NOMO-1 treated with dmso at 0.1 percent for 144 hours (cell line): ENCODE data around the gene CACNA2D1.

Experiments used
- DNase-seq: peaks from one replicate; lab custom pipeline; 2025; ENCODE audit not compliant: unreplicated experiment; lab: John Stamatoyannopoulos, UW

Gene CACNA2D1

DNA sequence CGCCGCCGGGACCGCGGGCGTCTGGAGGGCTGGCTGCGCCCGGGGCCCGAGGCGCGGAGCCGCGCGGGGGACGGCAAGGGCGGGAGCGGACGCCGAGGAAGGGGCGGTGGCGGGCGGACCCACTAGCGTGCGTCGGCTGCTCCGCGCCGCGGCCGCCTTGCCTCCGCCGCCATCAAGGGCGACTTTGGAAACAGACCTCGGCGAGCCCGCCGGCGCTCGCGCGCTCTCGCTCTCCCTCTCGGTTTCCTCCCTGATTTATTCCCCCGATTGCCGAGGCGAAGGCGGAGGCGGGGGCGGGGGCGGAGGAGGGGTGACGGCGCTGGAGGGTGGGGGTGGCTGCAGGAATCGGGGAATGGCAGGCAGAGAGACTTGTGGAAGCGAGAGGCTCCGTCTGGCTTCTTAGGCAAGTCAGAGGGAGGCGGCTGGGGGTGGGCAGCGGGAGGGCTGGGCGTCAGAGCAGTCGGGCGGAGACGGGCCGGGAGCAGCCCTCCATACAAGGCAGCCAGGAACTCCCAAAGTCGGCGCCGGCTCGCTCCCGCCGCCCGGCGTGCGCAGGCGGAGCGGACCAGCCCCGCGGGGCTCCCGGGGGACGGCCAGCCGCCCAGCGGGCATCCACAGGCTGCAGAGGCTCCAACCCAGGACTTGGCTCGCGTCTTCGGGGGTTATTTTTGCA lies at the start of gene CACNA2D1:
TSS of gene CACNA2D1 (minus strand) at position 231 of the 673 bp plus-strand sequence.
- DNase-seq: peak; percentile 43

DNA sequence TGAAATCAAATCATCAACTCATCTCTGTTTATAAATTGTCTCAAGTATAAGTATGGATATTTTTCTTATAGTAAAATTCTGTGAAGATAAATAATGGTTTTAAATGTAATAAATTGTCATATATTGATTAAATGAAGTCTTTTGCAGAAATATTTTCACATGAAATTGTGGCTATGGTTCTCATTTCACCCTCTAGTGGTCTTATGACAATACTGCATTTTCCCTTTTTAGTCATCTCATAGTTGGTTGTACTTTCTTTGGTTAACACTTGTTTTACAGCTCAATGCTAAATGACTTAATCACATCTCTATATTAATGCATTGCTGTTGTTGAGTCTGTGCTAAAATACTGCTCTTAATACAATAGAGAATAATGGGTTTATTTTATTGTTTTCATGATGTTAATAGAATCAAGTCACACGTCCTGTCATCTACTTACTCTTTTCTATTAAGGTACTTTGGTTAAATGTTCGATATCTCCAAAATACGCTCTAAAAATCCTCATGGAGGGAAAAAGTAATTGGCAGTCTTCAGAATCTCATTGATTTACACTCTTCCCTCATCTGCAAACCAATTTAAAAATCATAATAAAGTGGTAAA lies 38.0 kb upstream of the CACNA2D1 start:
- DNase-seq: no peak

DNA sequence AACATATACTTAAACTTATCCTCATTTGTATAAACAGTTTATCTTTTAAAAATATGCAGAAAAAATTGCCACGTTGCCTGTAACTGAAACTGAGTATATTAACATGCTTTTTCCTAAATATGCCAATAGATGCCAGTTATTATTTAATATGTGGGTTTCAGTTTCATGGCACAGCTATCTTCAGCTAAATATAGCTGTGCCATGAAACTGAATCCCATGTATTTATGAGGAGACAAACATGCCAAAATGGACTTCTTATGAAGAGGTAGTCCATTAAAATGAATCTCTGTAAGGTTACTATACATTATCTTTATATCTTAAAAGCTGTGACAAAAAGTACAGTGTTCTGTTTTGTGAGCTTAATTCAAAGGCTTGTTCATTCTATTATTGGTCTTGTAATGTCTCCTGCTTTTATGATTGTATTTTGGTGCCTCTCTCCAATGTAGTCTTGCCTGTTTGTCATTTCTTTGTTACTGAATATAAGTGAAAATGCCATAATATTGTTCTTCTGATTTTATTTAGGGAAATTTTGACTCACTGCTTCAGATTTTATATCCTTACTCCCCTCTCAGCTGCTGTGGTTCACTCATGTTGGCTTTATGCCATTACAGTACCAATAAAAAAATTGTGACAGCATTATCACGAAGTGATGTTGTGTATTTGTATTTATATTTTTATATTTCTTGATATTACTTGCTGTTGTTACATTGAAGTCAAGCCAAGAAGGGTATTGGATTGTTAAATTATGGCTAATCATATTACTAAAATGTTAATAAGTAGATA lies 34.3 kb upstream of the CACNA2D1 start:
- DNase-seq: no peak

DNA sequence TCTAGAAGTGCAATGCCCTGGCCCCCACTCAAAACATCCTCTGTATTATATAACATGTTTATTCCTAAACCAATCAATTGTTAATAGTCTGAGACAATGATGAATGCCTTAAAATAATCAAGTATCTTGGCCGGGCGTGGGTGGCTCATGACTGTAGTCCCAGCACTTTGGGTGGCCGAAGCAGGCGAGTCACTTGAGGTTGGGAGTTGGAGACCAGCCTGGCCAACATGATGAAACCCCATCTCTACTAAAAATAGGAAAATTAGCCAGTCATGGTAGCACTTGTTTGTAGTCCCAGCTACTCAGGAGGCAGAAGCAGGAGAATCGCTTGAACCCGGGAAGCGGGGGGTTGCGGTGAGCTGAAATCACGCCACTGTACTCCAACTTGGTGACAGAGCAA lies 29.4 kb upstream of the CACNA2D1 start:
- no peak for DNase-seq

DNA sequence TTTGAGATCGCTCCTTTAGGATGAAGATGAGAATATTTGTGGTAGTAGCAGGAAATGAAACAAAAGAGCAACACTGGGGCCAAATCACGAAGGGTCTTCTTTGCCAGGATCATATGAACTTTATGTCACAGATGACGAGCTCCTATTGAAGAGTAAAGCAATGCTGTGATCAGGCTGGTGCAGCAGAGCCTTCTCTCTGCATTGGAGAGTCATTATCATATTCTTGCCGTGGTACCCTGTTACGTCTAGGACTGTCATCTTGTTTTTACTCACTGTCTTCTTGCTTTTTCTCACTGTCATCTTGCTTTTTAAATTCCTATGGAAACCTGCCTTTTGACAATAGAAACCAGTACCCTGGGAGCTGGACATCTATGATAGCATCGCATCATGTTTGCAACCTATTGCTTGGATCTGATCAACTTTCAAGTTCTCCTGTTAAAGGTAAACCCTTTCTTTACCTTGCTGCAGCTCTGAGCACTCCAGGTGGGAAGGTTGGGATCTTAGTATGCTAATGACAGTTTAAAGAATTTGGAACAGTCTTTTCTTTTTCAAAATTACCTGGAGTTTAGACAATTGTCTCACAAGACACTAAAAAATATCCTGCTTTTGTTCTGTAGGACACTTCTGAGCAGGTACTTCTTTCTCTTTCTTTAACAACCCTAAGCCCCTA lies 27.9 kb upstream of the CACNA2D1 start:
- DNase-seq: no peak

DNA sequence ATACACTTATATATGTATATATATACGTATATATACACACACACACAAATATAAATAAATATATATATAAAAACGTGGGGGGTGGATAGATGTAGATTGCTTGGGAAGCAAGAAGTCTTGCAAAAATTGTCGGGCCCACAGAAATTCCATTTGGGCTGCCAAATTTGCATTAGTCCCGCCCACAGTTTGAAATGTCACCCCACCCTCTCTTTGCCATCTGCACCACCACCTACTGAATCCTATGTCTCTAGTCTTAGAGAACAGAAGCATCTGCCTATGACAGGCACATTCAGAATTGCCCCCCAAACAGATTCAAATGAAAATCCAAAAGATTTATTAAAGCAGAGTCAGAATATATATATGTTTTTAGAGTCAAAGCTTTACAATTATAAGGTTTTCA lies 25.6 kb upstream of the CACNA2D1 start:
- no peak for DNase-seq

DNA sequence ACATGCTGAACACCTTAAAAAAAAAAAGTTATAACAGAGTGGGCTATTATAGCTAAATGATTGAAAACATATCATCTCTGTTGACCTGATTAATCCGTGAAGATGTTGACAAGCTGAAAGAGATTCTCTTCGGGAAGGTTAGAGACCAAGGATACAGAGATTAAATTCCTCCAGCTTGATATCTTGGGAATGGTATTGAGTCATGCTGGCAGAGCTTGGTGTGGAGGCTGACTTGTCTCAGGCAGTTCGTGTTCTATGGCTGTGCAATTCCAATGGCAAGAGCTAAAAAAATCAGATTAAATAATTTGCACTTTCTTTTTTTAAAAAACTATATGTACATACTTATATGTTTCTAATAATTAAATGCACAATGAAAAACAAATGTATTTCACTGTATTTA lies 24.9 kb upstream of the CACNA2D1 start:
- DNase-seq: no peak

DNA sequence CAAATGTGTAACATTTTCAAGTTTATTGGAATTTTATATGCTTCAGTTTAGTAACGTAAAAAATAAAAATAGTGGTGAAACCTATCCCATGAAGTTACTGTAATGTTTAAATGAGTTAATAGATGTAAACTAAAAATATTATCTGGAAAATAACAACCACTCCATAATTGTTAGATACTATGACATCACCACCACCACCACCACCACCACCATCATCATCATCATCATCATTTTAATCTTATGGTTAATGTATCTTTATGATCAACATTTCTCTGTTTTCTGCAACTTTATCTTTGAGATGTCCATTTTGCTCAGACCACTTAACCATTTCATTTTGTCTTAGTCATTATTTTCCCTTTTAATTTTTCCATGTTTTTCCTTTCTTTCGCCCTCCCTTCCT lies 23.4 kb upstream of the CACNA2D1 start:
- no peak for DNase-seq

DNA sequence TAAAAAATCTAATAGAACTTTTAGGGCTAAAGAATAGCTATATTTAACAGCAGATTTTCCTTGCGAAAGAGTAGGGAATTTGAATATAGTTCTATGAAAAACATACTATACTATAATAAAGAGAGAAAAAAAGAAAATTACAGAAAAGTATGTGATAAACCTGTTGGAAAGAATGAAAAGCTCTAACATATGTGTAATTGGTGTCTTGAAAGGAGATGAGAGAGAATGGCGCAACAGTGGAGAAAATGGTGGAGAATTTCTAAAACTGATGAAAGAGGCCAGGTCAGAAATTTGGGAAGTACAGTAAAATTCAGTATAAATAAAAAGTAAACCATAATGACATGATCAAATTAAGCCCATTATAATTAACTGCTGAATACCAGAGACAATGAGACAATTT lies 20.8 kb upstream of the CACNA2D1 start:
- no peak for DNase-seq

DNA sequence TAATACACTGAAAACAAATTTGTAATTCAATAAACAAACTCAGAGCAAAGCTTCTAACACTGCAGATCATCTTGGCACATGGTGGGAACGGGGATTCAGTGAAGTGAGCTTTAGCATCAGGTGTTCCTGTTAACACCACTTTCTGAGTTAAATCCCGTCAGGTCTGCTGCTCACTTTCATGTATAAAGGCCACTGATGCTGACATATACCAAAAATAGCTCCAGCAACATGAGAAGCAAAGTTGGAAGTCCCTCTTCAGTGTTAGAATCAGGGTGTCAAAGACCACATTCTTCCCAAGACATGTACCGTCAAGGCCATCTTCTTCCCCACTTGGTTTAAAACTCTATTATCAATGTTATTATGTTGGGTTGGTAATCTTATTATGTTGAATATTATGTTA lies 11.7 kb upstream of the CACNA2D1 start:
- no peak for DNase-seq

DNA sequence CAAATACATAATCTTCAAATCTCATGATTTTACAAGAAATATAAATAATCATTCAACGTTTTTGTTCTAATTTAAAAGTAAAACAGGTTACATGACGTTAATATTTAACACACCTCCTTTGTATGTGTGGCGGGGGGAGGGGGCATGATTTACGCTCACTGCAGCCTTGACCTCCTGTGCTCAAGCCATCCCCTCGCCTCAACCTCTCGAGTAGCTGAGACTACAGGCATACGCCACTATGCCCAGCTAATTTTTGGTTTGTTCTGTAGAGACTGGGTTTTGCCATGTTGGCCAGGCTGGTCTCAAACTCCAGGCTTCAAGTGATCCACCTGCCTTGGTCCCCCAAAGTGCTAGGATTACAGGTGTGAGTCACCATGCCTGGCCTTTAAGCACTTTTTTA lies 7.2 kb upstream of the CACNA2D1 start:
- DNase-seq: no peak

DNA sequence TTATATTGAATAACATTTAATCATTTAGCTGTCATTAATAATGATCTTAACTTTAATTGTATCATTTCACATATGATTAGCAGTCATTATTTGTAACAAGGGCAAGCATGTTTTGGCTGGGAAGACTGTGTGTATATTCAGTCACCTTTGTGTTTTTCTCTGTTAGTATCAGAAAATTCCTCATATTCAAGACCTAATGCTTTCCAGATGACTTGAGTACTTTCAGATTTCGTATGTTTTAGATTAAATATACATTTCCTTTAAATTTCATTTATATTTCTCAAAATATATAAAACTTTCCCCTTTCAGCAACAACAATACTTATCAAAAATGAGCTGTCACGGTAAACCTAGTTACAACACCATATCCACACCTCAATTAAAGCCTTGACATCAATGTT lies 6.3 kb upstream of the CACNA2D1 start:
- no peak for DNase-seq

DNA sequence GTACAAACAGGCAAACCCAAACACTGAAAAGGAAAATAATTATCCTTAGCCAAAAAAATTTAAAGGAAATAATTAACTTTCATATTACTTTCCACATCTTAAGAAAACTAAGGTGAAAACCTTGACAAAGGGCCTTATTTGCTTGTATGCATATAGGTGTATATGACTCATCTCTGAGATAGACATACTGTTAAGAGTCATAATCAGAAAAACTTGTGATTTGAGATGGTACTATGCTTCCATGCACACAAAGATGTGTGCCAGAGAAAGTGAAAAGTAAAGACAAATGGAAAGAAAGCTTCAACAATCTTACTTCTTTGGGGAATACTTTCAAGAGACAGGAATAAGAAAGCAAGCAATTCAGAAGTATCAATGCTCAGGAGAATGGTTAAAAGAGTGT lies 3.3 kb upstream of the CACNA2D1 start:
- no peak for DNase-seq

DNA sequence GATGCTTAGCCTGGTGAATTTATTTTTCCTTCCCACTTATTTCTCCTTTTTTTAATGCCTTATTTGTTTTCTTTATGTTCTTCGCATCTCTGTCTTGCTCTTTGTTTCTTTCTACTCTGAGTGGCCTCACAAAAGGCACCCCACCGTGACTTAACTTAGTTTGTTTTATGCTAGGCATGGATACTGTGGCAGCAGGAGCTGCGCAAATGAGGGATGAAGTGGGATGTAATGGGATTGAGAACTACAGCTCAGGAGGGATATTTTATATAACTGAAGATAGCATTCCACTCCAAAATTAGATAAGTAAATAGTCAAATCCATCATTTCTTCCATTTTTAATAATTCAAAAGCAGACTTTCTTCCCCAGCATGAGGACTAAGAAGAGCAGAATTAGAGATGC lies 1.7 kb upstream of the CACNA2D1 start:
- DNase-seq: no peak

DNA sequence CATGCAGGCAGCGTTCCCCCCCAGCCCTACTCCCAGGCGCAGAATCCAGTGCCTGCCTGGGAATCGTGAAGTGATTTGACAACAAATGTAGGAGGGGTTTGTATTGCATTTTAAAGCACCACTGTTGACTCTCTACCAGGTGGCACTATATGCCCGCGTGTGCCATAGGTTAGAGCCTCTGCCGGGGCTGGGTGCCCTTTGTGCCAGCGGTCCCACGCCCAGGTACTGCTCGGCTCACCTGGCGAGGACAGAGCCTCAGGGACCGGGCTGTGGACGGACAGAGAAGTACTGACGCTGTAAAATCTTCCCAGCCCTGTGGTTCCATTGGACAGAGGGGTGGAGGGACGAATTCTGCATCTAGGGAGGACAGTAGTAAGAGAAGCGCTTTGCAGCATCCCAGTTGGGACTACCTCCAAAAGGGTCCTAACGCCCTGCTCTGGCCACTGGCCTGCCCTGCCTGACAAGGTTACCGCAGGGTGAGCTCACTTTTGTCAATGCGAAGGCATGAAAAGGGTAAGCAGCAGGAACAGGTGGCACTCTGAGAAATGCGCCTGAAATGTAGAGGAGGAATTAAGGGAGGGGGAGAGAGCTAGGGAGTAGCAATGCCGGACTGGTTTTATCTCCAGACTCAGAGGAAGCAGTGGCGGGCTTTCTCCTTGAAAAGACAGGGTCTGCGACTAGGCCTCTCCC lies 788 bp upstream of the CACNA2D1 start:
- no peak for DNase-seq

DNA sequence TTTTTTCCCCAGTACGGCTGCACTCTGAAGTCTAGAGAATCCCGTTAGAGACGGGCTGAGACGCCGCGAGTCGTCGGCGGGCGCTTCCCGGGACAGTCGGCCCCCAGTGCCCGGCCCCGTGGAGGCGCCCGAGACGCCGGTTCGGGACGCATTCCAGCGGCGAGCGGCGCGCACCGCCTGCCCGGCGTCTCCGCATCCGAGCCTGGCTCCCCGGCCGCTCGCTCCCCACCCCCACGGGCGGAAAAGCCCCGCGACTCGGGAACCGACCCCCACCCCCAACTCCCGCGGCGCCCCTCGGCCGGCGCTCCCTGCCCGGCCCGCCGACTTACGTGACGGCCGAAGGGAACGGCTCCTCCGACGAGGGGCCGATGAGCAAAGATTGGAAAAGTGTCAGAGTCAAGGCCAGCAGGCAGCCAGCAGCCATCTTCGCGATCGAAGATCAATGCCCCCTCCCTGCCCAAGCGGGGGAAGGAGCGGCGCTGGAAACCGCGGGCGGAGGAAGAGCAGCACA lies 486 bp downstream of the CACNA2D1 start:
- peak; percentile 43 for DNase-seq

DNA sequence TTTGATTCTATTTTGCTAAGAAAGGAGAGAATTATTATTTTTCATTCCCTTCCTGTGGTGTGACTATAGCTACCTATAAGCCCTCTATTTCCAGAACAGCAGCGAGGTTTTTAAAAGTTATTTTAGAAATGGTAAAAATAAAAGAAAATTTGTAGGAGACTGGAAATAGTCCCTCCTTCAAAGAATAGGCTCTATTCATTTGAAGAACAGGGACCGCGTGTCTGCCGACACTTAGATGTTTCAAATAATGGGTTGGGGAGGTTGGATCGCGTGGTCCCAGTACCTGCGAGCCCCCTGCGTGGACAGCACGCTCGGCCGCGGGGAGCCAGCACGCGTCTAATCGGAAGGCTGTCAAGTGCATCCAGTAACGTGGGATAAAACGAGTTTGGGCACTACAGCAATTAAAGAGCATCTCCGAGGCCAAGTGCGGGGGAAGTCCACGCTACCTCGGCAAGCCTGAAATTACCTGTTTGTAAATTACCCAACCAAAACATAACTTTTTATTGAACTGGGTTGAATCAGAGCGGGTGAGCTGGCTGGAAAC lies 1.0 kb downstream of the CACNA2D1 start:
- DNase-seq: no peak

DNA sequence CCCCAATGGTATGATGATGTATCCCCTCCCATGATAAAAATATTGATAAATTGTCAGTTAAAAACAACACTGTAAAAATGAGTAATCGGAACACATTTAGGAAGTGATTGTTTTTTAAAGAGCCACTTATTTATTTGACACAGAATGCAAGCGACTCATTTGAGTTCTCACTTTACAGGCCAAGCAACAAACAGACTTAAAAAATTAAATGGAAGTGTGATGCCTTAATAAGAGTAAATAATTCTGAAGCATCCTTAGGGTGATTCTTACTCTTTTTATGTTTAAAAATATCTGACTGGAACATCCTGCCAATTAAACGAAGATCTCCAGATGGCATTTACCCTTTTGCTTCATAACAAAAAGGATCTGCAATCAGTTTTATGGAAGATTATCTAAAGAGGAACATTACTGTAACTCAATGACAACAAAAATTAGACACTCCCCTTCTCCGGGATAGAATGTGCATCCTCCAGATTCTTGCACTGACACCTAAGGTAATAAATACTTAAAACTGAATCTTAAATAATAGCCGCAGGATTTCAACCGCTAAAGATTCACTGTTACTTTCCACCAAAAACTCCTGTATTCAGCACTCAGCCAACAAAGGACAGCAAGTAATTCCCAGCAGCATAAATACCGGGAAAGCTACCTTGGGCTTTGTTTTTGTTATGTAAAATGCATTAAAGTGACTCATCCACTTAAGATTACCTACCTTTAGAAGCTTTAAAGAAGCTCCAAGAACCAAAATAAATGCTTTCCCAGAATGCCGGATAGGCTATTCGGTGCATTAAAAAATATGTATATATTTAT lies 1.7 kb downstream of the CACNA2D1 start:
- DNase-seq: no peak

DNA sequence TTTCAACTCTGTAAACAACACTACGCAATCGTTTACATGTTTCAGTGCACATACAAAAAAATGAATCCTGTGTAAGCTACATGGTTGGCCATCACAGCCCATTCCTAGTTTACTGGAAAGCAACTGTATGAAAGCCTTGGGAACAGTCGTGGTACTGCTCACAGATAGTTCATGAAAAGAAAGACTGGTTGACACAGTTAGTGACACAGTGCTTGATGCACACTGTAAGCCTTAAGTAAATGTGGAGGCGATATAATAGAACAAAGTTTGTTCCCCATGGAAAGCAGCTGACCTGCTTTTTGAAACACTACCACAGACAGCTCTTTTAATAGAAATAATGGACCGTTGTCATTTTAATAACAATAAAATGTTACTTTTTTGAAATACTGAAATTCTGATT lies 5.1 kb downstream of the CACNA2D1 start:
- DNase-seq: no peak

DNA sequence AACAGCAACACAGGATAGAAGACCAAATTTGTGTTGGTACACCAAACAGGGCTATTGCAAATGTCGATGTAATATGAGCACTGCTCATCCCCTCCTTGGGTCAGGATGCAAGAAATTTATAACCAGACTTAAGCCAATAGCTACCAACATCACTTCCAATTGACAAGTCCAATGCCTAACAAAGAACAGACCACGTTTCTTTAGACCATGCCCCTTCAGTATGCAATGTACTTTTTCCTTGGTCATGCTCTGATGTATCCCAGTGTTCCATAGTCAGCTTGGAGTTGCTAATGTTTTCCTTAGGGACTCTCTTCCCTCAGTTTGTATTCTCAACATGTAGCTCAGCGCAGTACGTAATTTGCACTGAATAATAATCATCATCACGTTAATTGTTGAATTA lies 7.8 kb downstream of the CACNA2D1 start:
- no peak for DNase-seq
